Keratinocyte (primary cell): ENCODE measurements around the gene ASTN2.

ENCODE experiments used
- EZH2 ChIP-seq: IDR thresholded peaks from one replicate; pipeline ENCODE4 v1.6.1; 2012; ENCODE audit warnings: inconsistent platforms, mild to moderate bottlenecking, low read length, moderate library complexity
- TF ChIP-seq, protein P1 (sequence below), 3 experiments: IDR thresholded peaks in 1 of 3; conservative IDR thresholded peaks in 1 of 3; optimal IDR thresholded peaks in 1 of 3; 2 replicates in 2 of 3; 3 replicates in 1 of 3; pipeline versions ENCODE3 to v1.5.1; 2011; ENCODE audit warnings: low read length in 3 of 3, mild to moderate bottlenecking in 3 of 3, moderate library complexity in 2 of 3, control low read depth in 1 of 3, inconsistent platforms in 1 of 3; ENCODE audit not compliant: insufficient read depth in 2 of 3; ENCODE audit errors: extremely low read depth in 1 of 3

DNA sequence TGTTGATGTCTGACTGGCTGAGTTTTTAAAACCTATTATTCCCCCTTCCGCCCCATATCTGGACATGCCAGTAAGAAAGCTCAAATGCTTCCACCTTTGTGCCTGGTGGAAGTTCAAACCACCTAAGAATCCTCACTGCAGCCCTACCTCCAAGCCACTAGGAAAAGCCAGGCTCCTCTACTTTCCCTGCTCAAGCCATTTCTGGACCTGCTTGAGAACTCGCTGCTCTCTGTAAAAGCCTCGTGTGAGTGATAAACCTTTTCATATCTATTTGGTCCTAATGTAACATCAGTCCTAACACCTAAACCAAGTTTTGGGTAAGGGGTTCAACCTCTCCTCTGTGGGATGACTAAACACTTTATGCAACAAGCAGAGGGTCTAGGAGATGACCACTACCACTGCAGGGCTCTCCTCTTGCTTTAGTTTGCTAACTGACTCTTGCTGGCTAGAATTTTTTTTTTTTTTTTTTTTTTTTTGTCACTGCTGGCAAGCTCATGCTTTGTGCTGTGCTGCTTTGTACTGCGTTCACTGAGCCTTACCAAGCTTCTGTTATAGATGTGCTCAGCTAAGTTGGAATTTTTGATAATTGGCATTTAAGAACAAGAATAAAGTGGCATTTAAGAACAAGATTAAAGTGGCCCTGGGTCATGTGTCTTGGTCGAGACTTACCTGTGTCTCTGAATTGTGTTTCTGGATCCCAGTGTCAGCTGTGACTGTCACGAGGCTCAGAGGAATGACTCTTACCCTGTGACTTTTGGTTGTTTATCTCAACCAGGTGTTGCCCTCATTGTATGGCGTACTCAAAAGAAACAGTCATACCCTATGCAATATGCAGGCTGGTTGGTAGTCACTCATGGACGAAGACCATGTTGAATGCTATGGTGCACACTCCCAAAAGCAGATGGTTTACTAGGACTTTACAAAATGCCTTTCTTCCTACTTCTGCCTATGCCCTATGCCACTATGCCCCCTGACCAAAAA is 708.3 kb downstream of the ASTN2 start:
- TF ChIP-seq, protein P1, sequence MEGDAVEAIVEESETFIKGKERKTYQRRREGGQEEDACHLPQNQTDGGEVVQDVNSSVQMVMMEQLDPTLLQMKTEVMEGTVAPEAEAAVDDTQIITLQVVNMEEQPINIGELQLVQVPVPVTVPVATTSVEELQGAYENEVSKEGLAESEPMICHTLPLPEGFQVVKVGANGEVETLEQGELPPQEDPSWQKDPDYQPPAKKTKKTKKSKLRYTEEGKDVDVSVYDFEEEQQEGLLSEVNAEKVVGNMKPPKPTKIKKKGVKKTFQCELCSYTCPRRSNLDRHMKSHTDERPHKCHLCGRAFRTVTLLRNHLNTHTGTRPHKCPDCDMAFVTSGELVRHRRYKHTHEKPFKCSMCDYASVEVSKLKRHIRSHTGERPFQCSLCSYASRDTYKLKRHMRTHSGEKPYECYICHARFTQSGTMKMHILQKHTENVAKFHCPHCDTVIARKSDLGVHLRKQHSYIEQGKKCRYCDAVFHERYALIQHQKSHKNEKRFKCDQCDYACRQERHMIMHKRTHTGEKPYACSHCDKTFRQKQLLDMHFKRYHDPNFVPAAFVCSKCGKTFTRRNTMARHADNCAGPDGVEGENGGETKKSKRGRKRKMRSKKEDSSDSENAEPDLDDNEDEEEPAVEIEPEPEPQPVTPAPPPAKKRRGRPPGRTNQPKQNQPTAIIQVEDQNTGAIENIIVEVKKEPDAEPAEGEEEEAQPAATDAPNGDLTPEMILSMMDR (optimal IDR thresholded peaks at IDR 0.05 in 1 of 3, IDR thresholded peaks at IDR 0.05 in 1 of 3, conservative IDR thresholded peaks at IDR 0.05 in 1 of 3; ENCODE audit: extremely low read depth in 1 of 3, insufficient read depth in 2 of 3, low read length in 3 of 3), result no peak
- no peak for TF ChIP-seq EZH2
